NCI-H1694 (cell line): ENCODE measurements around the gene COPB1.

ENCODE experiments used
- DNase-seq: peaks from one replicate; lab custom pipeline; 2025; lab: John Stamatoyannopoulos, UW

The COPB1 gene

DNA sequence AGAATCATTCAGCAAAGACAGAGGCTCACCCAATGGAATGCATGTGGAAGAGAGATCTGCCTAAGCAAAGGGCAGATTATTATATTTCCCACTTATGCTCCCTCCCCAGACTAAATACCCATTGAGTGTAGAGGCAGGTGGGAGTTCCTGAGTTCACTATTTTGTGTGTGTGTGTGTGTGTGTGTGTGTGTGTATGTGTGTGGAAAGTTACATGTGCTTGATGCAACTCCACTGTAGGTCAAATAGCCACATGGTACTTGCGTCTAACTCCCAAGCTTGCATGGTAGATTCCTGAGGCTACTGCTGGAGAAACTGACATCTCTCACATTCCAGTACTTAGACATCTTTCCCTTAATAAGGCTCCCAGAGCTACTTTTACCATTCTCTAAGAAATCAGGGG is 3.4 kb upstream of the COPB1 start:
- no peak for DNase-seq

DNA sequence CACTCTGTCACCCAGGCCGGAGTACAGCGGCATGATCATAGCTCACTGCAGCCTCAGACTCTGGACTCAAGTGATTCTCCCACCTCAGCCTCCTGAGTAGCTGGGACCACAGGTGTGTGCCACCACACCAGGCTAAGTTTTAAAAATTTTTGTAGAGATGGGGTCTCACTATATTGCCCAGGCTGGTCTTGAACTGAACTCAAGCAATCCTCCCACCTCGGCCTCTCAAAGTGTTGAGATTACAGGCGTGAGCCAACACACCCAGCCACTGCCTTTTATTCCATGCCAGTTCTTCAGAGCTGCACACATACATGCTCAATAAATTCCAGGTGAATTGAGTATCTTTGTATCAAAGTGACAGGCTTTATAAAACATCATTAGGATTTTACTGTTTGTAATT is 2.4 kb upstream of the COPB1 start:
- DNase-seq: no peak

DNA sequence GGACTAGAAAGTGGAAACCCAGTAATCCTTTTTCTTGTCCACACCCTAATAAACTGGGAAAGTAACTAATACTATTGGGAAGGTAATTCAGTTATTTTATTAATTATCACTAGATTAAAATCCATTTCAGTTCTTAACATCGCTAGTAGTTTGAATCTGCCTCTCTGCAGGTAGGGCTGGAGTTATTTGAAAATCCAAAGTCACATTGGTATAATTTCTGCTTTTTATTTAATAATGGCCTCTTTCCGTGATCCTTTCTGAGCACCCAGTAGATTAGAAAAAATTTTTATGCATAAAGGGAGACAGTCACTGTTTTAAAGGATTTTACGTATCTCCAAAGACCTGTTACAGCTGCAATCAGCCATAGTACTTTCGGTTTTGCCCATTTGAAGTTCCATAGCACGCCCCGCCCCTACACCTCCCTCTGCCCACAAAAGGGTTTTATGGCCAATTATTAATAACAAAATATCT is 605 bp upstream of the COPB1 start:
- no peak for DNase-seq

DNA sequence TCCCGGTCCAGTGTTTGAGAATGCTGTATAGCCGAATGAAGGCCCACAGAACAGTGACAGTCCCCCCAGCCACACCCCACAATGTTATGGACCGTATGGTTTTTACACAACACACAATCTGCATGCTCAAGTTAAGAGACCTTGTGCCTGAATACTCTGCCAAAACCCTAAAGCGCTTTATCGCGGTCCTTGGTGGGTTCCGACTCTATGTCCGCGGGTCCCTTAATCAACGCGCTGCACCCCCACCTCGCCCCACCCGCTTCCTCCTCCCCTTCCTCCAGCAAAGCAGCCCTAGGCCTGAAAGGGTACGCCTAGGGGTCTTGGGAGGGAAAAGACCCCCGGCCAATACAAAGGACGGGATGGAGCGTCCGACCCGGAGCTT is 442 bp downstream of the COPB1 start:
- no peak for DNase-seq

DNA sequence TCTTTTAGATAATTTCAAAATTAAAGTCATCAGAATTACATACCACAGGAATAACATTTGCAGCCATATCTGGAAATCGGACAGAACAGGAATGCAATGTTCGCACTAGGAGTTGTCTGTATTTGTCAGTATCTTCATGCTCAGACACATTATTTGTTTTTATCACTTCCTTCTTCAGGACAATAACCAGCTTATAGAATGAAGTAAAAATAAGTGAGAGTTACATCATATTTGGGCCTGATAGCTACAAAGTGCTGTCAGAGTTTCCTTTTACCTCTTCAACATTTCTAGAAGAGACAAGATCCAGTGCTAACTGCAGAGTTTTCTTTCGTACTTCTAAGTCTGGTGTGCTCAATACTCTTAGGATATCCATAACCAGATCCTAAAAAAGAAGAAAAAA is 18.9 kb downstream of the COPB1 start:
- DNase-seq: no peak

DNA sequence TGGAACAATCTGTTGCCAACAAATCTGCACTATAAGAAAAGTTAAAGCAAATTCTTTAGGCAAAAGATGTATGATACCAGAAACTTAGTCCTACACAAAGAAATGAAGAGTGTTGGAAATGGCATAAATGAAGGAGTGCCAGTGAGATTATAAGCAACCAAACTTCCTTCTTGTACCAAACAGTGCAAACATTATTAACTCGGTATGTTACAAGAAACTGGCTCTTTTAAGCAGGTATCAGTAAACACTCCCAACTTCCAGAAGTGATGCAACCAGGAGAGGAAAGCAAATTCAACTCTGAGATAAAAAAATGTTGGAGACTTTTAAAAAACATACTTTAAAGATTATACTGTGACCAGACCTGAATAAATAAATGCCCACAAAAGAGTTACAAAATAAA is 28.5 kb downstream of the COPB1 start:
- DNase-seq: no peak

DNA sequence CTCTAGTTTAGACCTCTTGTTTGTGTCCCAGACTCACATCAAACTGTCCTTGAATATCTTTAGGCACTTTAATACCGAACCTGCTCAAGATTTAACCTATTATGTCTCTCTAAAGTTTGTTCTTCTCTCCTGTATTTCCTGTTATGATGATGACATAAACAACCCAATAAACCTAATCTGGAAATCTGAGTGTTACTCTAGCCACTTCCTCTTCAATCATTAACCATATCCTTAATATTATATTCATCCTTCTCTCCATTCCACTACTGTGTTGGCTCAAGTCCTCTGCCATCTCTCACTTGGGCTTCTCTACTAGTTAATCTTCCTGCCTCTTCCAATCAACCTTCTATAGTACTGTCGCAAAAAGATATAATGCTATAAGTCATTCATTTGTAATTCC is 36.0 kb downstream of the COPB1 start:
- no peak for DNase-seq

DNA sequence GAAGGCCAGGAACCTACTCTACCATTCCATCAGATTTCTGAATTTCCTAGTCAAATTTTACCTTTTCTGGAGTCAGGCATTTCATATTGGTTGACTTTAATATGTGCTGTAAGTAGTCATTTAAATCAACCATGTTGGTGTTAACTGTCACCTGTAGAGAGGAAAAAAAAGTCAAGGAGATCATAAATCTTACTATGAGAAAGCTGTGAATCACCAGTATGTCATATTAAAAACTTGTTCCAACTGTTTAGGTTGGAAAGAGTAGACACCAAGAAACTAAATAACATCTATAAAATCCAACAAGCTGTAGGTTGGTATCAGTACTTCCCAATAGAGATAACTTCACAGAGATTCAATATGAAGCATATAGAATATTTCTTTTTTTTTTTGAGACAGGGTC is 39.5 kb downstream of the COPB1 start:
- DNase-seq: no peak

DNA sequence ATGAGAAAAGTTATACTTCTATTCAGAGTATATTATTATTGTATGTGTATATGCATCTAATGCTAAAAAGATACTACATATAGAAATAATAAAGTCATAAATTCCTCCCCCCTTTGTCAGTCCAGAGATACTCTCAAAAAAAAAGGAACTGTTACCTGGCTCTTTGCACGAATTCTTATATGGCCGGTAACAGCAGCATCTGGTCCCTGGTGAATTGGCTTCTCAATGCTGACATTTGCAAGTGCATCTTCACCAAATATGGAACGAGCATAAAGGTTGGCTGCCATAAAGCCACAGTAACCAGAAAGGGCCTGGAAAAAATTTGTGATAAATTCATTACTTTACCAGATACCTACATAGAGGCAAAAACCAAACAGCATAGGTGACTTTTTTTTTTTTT is 41.2 kb downstream of the COPB1 start:
- DNase-seq: no peak

DNA sequence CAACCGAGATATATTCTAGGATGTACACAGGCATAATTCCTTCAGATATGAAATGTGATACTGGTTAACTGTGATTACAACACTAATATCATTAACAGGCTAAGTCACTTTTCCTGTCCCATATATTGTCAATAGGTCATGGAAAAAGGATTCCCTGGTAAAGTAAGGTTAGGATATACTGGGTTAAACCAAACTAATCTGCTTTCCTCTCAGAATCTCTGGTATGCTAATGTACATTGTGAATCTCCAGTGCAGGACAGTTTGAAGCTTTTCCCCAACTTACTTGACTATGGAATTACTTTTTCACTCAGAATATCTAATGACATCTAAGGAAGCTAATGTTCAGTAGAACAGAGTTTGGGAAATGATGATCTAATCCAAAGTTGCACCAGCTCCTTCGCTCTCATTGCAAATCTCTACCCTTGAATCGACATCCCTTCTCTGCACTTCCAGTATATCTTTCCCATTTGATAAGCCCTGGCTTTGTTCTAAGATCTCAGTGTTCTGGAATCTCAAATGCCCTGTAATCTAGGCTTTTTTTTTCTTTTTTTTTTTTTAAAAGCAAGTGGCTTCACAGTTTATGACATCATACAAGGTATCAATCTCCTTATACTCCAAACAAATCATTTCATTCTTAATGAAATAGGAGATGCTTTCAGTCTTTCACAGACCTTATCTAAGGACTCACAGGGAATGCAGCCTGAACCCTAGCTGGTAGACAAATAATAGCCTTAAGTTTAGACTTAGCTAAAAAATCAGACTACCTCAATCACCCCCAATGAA is 43.8 kb downstream of the COPB1 start:
- DNase-seq: no peak

DNA sequence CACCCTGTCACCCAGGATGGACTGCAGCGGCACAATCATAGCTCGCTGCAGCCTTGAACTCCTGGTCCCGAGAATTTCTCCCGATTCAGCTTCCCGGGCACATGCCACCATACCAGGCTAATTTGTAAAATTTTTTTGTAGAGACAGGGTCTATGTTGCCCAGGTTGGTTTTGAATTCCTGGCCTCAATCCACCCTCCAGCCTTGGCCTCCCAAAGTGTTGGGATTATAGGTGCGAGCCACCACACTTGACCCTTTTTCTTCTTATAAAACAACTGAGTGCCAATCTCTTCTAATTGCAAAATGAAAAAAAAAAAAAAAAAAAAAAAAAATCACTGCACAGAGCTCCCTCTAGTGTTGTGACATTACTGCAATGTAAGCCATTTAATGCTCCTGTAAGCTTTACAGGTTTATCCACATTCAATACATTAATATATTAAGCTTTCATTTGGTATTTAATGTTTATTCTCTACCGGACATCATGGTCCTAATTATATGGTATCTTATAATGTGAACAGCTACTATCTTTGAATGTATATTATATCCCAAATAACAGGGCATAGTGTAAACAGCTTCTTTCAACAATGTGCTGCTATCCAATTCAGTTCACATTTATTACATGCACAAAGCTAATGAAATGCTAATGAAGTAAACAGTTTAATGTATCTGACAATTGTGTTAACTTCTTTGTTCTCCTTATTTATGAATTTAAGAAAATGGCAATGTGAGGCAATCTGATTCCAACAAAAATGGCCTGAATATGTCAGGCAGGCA is 44.6 kb downstream of the COPB1 start:
- DNase-seq: peak; percentile 29

DNA sequence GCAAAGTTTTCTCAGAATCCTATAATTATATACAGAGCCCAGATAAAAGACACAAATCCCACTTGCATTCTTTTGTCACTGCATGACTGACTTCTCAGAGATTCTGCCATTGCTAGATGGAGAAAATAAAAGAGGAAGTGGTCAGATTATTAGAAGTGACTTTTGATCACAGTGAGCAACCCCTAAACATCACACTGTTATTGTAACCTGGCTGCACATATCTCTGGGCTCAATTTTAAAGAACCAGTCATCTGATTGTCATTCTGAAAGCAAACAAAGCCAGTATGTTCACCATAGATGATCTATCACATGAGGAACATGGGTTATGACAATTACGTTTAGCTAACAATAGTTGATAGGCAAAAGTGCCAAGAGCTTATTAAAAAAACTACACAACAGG is 47.8 kb downstream of the COPB1 start:
- DNase-seq: no peak

DNA sequence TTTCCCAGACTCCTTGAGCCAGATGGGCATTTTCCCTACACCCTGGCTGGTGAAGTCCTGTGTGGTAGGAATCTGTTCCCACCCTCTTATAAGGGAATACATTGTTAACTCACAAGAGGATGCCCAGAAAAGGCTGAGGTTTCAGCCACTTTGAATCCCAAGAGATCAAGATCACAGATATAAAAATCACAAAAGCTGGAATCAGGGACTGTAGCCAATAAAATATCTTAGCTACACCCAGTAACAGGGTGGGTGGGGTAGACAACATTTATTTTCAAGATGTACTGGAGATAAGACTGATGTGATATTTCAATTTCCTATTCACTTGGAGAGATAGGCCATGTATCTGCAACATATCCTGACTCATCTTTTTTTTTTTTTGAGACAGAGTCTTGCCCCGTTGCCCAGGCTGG is 50.3 kb downstream of the COPB1 start:
- no peak for DNase-seq

DNA sequence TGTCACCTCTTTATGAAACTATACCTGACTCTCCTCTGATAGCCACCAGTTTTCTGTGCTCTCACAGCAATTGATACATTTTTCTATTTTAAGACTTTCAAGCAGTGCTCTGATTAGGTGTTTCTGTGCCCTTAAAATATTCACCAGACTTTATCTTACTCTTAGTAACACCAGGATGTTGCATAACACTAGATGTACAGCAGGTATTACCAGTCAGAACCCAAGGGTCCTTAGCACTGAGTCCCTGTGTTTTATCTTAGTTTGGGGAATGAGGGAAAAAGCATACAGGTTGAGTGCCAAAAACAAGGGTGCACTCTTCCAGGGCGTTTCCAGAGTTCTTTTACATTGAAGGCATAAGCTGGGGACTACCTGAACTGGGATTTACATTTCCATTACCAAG is 51.4 kb downstream of the COPB1 start:
- no peak for DNase-seq

DNA sequence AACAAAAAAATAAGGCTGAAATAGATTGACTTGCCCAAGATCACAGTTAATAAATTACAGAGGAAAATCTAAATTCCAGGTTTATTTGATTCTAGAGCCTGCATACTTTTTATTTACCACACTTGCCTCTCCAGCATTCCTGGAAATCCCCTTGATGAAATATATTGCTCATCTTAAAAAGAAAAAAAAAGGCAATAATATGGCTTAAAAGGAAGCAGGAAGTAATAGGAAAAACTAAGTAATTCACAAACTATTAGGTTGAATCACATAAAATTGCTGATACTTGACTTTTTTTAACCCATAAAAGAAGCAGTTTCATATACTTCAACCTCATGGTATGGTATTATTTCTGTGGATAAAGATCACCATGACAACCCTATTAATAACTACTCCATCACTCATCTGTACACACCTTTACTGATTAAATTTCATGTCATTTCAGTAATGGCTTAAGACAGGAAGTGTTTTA is 52.9 kb downstream of the COPB1 start:
- DNase-seq: no peak

DNA sequence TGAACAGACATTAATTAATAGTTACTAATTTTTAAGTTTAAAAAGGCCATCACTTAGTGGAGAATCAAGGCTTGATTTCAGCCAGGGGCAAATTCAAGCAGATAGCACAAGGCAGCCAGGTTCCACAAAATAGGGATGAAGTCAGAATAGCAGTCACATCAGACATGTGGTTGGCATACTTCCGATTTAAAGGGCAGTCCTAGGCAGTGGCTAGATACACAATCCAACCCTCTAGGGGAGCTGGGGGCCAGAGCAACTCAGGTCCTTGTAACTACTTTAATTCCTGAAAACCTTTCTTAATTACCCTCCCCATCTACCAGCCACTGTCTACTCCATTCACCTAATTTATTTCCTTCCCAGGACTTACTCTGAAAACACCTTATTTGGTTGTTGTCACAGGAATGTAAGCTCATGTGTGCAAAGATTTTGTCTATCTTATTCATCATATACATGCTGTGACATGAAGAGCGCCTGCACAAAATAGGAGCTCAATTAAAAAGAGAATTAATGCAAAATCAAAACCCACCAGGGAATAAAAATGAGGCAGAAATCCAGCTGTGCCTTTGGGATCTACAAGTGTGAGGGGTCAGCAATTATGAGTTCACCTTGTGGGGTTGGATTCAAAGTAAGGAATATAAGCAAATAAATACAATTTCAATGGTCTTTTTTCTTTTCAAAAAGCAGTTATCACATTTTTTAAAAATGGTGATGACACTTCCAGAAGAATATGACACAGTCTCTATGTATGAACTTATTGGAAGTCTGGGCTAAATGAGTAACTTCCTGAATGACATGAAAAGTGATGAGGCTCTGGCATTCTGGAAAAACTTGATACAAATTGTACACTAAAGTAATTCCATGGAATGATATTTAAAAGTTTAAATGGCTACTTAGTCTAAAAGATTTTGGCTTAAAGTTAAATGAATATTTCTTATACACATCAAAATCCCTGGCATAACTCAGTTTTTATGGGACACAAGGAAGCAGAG is 53.8 kb downstream of the COPB1 start:
- no peak for DNase-seq

DNA sequence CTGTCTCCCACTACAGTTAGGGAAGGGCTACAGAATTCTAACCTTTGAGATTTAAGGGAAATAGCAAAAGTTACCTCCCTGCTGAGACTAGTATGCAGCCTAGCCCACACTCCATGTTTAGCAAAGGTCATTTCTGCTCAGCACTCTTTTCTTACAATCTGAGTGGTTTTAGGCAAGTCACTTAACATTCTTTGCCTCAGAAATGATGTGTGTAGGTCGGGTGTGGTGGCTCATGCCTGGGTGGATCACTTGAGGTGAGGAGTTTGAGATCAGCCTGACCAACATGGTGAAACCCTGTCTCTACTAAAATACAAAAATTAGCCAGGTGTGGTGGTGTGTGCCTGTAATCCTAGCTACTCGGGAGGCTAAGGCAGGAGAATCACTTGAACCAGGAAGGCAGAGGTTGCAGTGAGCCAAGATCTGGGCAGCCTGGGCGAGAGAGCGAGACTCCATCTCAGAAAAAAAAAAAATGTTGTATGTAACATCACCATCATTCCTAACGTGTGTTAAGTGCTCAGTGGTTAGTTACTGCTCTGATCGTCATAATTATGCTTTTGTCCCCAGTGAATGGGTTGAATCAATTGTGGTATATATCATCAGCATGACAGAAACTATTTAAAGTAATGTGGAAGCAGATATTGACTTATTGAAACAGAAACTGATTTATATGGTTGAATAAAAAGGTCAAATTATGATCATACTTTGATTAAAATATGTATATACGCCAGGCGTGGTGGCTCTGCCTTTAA is 55.0 kb downstream of the COPB1 start:
- DNase-seq: no peak

DNA sequence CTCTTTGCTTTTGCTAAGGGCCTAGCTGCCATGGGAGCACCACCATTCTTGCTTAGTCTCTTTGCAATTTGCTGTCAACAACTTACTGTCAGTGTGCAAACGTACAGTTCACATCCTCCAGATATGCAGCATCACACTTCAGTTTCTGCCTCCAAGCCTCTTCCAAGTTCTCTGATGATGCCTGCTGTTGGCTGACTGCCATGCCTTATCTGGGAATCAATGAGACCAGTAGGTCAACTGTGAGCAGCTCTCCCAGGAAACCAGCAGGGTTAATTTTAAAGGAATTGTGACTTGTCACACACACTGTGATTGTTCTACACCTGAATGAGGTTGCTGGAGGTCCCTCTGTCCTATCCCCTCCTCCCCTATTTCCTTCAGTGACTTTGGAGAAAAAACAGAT is 56.0 kb downstream of the COPB1 start:
- DNase-seq: no peak

DNA sequence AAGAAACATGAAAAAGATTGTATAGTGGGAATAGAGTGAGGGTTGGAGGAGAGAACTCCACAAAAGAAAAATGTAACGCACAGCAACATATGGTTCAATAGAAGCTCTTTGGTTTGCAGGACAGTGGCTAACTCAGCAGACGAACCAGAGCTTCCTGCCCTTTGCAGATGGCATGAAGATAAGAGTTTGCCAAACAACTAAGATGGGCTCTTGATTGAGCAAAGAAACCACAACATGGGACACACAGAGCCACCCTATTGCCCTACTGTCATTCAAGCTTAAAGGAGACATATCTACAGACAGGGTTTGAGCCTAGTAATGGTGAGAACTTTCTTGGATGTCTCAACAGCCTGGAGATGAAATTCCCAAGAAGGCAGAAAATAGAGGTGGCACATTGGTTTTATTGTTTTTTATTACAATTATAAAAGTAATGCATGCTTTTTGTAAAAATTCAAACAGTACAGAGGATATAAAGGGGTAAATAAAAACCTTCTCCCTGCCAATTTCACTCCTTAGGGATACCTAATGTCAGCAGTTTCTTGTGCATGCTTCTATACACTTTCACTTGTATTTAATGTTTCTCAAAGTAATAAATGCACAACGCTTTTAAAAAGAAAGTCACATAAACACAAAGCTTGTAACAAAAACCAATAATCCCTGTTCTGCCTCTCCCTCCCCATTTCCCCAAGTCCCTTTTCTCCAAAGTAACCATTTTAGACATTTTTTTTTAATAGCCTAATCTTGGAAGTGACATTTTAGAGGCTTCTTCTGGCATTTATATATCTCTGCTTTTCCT is 63.7 kb downstream of the COPB1 start:
- no peak for DNase-seq

DNA sequence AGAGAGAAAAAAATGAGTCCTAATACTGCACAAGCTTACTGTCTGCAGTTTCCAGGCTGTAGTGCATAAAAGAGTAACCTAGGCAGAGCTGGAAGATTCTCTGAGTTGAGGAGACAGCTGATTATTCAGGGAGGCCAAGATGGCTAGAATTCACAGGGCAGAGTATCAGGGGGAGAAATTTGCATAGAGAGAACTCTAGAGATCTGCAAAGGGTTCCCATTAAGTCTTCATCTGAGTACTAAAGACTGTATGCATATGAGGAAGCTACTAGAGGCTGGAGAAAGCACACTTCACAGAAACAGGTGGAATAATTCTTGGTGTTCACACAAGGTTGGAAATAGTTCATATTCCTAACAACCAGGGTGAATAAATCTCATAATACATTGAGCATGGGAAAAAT is 74.0 kb downstream of the COPB1 start:
- DNase-seq: no peak

DNA sequence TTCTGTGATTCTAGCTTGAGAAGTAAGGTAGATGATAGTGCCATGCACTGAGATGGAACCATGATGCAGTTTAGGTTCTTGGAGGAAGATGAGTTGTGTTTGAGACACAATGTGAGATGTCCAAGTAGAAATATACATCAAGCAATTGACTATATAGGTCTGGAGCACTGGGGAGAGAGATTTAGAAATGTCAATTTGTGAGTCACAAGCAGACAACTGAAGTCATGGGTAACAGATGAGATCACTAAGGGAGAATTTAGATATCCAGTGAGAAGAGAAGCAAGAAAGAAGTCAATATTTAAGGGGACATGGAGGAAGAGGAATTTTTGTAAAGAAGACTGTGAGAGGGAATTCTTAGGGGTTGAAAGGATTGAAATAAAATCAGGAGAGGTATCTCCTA is 75.5 kb downstream of the COPB1 start:
- DNase-seq: no peak
